Measurements from ENCODE around the gene SKOR2.

GRCh38 chr18:47235096-47235495 is 16.4 kb downstream of the SKOR2 start:
- TF ChIP-seq CTCF (IDR thresholded peaks at IDR 0.05; ENCODE audit: low read depth, low read length) (no peak), EZH2phosphoT487 (IDR thresholded peaks at IDR 0.05; ENCODE audit: low read depth) (no peak)
